Left lung (tissue), 10 donors: ENCODE results near the gene NFS1. TPM values are rescaled to one million over a fixed set of nuclear protein-coding genes. Genes with fewer than 3 reads are reported as not detected.
"Not testable (repeated sequence)": the region's sequence is repeated elsewhere in the genome, so short reads cannot be mapped to it uniquely, and the experiment has no call there.

Experiments used
- ATAC-seq: fragments of 200-7000 bp; cut with Tn5 transposase; one replicate; pipeline ENCODE4 v1.9.1; 2020; ENCODE audit warnings: moderate library complexity
- DNase-seq, 4 donors: peaks; one replicate each; pipeline ENCODE4 v3.0.0-alpha.2; 2013 to 2020
- H3K27ac ChIP-seq, 2 donors: fragments of 200-600 bp; sonication (generic) in 1 of 2; one replicate each; pipeline versions ENCODE4 v1.5.0 to v1.8.0; 2020 to 2021
- H3K27me3 ChIP-seq, 2 donors: fragments of 200-600 bp; sonication (generic) in 1 of 2; one replicate each; pipeline versions ENCODE4 v1.5.0 to v1.8.0; 2020 to 2021
- H3K36me3 ChIP-seq, 2 donors: fragments of 200-600 bp; sonication (generic) in 1 of 2; one replicate each; pipeline versions ENCODE4 v1.5.0 to v1.8.0; 2020 to 2021
- H3K4me1 ChIP-seq, 2 donors: fragments of 200-600 bp; one replicate each; pipeline ENCODE4 v1.8.0; 2021
- H3K4me3 ChIP-seq, 2 donors: fragments of 200-600 bp; sonication (generic) in 1 of 2; one replicate each; pipeline versions ENCODE4 v1.5.0 to v1.8.0; 2020 to 2021; ENCODE audit warnings: mild to moderate bottlenecking in 1 of 2
- H3K9me3 ChIP-seq, 2 donors: fragments of 200-600 bp; sonication (generic) in 1 of 2; one replicate each; pipeline versions ENCODE4 v1.5.0 to v1.8.0; 2020 to 2021
- intact Hi-C, 2 donors: fragments of 100-400 bp; cut with DNase I; formaldehyde crosslinking; loops; one replicate each; pipeline versions ENCODE4 v1.11.2 to v1.14.2; 2022
- polyA plus RNA-seq, 6 donors: library from polyadenylated mRNA; unstranded; fragments of 120-200 nt; gene quantifications; one replicate each; pipeline ENCODE4 v1.2.1, GENCODE V29; 2013; ENCODE audit not compliant: insufficient read length in 6 of 6
- total RNA-seq, 2 donors: library from RNA; stranded (reverse); fragmentation: NEBNext Ultra II Directional; extraction: Animal tissue kit (Norgen Biotek cat#: 25700); gene quantifications; one replicate each; pipeline ENCODE4 v1.2.1, GENCODE V29; 2021
- TF ChIP-seq, protein P1 (sequence below), 2 donors: fragments of 200-600 bp; sonication (generic) in 1 of 2; IDR thresholded peaks; one replicate each; pipeline versions ENCODE4 v1.5.0 to v1.8.0; 2021; ENCODE audit warnings: antibody characterized with exemption in 2 of 2
- donor health status: DM: no; HTN: yes; CAD: no.
- donor health status: DM: no; HTN: no; CAD: no.

Gene NFS1
- total and polyA plus RNA-seq, 8 donors = 18.5 to 32.5 (median 20.5) TPM

DNA sequence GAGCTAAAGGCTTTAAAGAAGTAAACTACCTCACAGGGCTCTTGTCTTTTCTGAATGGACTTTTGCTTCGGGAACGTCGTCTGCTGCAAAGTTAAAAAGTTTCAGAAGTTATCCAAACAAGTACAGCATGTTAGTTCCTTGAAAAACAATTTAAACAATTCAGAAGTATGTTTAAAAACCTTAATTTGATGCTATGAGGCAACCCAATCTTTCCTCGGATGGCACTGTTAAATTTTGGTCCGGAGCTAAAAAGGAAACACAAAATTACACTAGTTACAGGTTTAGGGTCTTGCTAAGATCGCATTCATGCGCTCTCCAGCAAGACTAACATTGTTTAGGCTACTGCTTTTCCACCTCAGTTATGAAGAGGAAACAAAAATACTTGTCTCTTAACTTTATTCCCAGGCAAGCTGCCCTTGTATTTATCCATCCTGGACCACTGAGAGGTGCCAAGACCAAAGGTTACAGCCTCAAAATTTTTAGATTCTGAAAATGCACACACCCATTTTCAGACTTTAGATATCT lies 30.2 kb upstream of the NFS1 start:
- H3K36me3 ChIP-seq = peaks cover 4 to 100% of the 10 kb centered on the region in 2 donors
- H3K4me1 ChIP-seq = peaks cover 11 to 57% of the 10 kb centered on the region in 2 donors

DNA sequence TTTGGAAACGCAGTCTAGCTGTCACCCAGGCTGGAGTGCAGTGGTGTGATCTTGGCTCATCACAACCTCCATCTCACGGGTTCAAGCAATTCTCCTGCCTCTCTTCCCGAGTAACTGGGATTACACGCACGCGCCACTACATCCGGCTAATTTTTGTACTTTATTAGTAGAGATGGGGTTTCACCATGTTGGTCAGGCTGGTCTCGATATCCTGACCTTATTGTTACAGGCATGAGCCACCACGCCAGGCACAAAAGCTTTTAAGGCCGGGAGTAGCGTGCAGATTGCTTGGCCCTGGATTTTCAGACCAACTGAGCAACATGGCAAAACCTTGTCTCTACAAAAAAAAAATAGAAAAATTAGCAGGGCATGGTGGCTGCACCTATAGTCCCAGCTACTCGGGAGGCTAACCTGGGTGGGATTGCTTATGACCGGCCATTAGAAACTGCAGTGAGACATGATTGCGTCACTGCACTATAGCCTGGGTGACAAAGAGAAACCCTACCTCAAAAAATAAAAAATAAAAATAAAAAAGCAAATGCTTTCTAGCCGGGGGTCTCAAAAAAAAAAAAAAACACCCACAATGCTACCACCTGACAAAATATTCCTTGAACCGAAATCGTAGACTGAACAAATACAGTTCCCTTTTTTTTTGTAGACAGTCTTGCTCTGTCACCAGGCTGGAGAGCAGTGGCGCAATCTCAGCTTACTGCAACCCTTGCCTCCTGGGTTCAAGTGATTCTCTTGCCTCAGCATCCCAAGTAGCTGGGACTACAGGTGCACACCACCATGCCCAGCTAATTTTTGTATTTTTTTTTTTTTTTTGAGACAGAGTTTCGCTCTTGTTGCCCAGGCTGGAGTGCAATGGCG lies 27.9 kb upstream of the NFS1 start:
- TF ChIP-seq, protein P1, sequence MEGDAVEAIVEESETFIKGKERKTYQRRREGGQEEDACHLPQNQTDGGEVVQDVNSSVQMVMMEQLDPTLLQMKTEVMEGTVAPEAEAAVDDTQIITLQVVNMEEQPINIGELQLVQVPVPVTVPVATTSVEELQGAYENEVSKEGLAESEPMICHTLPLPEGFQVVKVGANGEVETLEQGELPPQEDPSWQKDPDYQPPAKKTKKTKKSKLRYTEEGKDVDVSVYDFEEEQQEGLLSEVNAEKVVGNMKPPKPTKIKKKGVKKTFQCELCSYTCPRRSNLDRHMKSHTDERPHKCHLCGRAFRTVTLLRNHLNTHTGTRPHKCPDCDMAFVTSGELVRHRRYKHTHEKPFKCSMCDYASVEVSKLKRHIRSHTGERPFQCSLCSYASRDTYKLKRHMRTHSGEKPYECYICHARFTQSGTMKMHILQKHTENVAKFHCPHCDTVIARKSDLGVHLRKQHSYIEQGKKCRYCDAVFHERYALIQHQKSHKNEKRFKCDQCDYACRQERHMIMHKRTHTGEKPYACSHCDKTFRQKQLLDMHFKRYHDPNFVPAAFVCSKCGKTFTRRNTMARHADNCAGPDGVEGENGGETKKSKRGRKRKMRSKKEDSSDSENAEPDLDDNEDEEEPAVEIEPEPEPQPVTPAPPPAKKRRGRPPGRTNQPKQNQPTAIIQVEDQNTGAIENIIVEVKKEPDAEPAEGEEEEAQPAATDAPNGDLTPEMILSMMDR (IDR thresholded peaks at IDR 0.05) = no peak
- no peak overlapping the region for H3K27ac ChIP-seq
- DNase-seq = no peak
- H3K4me3 ChIP-seq = no peak overlapping the region
- H3K27me3 ChIP-seq = no peaks in the 10 kb centered on the region
- peaks cover 10 to 36% of the 10 kb centered on the region in 2 donors for H3K4me1 ChIP-seq
- peak; percentile 14 for ATAC-seq
- peaks cover 5 to 100% of the 10 kb centered on the region in 2 donors for H3K36me3 ChIP-seq
- intact Hi-C loops = no loop called here
- no peaks in the 10 kb centered on the region for H3K9me3 ChIP-seq

More for the DNA sequence above, 30.2 kb upstream of the NFS1 start:
- DNase-seq (no peak), ATAC-seq (no peak)
- intact Hi-C loops = no loop called here
- TF ChIP-seq, protein P1 (IDR thresholded peaks at IDR 0.05) = no peak
- Histone ChIP-seq H3K4me3 (no peak overlapping the region), H3K27ac (no peak overlapping the region), H3K9me3 (no peaks in the 10 kb centered on the region), H3K27me3 (no peaks in the 10 kb centered on the region)

DNA sequence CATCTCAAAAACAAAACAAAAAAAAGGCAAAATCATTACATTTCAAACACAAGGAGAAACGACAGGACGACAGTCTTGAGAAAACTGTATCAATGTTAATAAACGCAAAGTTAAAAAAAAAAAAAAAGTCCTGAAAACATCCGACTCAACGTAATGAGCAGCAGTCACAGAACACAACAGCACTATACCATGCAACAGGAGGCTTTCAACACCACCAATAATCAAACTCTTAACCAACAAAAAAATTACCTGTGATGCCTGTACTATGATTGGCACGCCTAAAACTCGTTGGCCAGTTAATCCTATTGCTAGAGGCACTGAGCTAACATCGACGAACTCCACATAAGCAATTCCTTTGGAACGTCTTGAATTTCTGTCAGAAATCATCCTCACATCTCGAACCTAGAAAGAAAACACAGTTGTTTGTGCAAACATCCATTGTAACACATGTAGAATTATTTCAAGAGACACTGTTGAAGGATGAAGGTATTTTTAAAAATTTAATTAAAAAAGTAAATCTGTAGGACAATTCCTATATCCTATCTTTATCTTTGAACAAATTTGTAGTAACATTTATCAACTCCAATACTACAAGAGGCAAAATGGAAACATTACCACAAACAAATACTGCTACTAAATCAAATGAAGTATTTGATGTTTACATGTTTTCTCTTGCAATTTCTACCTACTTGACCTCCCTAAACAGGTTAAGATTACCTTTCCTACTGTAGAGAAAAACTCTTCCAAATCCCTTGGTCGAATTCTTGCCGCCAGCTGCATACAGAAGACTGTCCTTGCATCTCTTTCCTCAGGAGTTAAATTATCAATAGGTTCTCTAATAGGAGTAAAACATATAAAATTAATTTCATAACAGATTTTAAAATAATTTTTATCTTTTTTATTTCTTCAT lies 25.4 kb upstream of the NFS1 start:
- Histone ChIP-seq H3K4me3 (no peak overlapping the region), H3K9me3 (no peaks in the 10 kb centered on the region), H3K4me1 (peaks cover 3 to 11% of the 10 kb centered on the region in 2 donors), H3K27ac (no peak overlapping the region), H3K27me3 (no peaks in the 10 kb centered on the region), H3K36me3 (peaks cover 10 to 100% of the 10 kb centered on the region in 2 donors)
- no peak for DNase-seq
- intact Hi-C loops = no loop called here
- ATAC-seq = no peak
- TF ChIP-seq, protein P1 (IDR thresholded peaks at IDR 0.05) = no peak

DNA sequence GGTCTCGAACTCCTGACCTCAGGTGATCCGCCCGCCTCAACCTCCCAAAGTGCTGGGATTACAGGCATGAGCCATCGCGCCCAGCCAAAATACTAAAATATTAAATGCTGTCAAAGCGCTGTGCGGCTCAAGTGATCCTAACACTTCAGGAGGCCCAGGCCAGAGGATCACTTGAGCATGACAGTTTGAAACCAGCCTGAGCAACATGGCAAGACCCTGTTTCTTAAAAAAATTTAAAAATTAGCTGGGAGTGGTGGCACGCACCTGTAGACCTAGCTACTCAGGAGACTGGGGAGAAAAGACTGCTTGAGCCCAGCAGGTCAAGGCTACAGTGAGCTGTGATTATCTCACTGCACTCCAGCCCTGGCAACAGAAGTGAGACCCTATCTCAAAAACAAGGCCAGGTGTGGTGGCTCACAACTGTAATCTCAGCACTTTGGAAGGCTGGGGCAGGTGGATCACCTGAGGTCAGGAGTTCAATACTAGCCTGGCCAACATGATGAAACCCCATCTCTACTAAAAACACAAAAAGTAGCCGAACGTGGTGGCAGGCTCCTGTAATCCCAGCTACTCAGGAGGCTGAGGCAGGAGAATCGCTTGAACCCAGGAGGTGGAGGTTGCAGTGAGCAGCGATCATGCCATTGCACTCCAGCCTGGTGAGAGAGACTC lies 24.6 kb upstream of the NFS1 start:
- H3K36me3 ChIP-seq = peaks cover 10 to 100% of the 10 kb centered on the region in 2 donors
- H3K4me3 ChIP-seq, DNase-seq, H3K4me1 ChIP-seq, ATAC-seq, H3K27ac ChIP-seq, H3K27me3 ChIP-seq, H3K9me3 ChIP-seq, intact Hi-C loops: not testable (repeated sequence)

DNA sequence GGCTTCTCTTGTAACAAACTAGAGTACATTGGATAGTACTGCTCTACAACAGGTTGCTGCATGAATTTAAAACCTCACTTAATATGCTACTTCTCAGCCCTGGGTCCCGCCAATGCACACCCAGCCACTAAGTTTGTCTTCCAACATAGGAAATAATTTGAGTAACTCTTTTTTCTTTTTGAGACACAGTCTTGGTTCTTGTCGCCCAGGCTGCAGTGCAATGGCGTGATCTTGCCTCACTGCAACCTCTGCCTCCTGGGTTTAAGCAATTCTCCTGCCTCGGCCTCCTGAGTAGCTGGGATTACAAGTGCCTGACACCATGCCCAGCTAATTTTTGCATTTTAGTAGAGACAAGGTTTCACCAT lies 24.1 kb upstream of the NFS1 start:
- DNase-seq, H3K9me3 ChIP-seq, H3K4me1 ChIP-seq, H3K27me3 ChIP-seq, intact Hi-C loops, ATAC-seq, H3K27ac ChIP-seq, H3K4me3 ChIP-seq: not testable (repeated sequence)
- H3K36me3 ChIP-seq = peaks cover 10 to 100% of the 10 kb centered on the region in 2 donors
